Activated gamma-delta T cell treated with anti-CD3 and anti-CD28 coated beads, Interleukin-2, amount 50 U/mL, for 16 hours (primary cell): ENCODE data around the gene STK11IP.
"Not testable (repeated sequence)": the region's sequence is repeated elsewhere in the genome, so short reads cannot be mapped to it uniquely, and the experiment has no call there.

Experiments
- DNase-seq: peaks from one replicate; pipeline ENCODE4 v3.0.0-alpha.2; 2020; ENCODE audit warnings: low read depth

Gene STK11IP

GRCh38 chr2:219634951-219635751, 37.5 kb downstream of the STK11IP start:
- no peak for DNase-seq

DNA sequence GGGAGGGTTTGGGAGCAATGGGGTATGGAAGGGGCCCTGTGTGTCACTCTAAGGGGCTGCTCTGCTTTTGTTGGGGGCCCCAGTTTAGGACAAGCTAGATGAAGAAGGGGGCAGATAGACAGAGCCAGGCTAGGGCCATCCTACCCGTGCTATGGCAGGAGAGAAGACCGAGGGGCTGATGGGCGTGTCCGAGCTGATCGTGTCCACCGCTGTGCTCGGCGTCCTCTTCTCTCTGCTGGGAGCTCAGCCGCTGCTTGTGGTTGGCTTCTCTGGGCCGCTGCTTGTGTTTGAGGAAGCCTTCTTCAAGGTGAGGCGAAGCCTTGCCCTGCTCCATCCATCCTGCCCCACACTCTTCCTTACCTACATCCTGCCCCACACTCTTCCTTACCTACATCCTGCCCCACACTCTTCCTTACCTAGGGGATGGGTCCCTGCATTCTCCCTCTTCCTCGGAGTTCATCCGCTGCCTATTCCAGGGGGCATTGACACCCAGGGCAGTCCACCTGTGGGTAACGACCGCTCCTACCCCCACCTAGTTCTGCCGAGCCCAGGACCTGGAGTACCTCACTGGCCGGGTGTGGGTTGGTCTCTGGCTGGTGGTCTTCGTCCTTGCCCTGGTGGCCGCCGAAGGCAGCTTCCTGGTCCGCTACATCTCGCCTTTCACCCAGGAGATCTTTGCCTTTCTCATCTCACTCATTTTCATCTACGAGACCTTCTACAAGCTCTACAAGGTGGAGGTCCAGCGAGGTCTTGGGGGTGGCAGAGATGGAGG, 38.7 kb downstream of the STK11IP start:
- no peak for DNase-seq

DNA sequence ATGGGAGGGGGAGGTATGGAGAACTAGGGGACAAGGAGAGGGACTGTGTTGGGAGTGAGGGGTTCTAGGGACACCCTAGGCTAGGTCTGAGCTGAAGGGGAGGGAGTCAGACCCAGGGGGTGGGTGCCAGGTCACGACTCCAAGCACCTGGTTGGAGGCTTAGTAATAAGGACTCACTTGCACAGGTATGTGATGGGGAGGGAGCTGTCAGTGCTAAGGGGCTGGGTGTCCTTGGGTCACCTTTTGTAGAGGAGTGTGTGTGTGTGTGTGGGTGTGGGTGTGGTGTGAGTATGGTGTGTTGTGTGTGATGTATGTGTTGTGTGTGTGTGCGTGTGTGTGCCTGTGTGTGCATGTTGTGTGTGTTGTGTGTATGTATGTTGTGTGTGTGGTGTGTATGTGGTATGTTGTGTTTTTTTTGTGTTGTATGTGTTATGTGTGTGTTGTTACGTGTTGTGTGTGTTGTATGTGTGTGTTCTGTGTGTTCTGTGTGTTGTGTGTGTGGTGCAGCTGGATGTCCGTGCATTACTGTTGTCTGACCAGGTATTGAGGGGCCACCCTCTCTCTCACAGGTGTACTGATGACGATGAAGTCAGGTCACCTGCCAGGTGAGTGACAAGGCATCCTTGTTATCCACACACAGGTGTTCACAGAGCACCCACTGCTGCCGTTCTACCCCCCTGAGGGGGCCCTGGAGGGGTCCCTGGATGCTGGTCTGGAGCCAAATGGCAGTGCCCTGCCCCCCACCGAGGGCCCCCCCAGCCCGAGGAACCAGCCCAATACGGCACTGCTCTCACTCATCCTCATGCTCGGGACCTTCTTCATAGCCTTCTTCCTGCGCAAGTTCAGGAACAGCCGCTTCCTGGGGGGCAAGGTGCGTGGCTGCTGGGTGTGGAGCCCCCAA, 39.5 kb downstream of the STK11IP start:
- DNase-seq, result no peak

DNA sequence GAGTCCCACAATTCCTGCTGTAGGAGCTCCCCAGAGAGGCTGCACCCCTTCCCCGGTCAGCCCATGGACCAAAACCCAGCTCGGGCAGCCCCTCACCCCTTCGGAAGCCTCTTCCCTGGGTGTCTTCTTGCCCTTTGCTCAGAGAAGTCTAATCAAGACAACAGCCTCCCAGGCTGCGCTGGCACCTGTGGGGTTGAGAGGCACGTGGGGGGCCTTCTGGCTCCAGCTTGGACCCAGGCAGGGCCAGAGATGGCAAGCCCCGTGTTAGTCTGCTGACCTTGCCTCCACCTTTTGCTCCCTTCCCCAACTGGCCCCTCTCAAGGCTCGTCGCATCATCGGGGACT, 40.2 kb downstream of the STK11IP start:
- DNase-seq, result no peak

GRCh38 chr2:219638217-219638947, 40.7 kb downstream of the STK11IP start:
- DNase-seq, result no peak

DNA sequence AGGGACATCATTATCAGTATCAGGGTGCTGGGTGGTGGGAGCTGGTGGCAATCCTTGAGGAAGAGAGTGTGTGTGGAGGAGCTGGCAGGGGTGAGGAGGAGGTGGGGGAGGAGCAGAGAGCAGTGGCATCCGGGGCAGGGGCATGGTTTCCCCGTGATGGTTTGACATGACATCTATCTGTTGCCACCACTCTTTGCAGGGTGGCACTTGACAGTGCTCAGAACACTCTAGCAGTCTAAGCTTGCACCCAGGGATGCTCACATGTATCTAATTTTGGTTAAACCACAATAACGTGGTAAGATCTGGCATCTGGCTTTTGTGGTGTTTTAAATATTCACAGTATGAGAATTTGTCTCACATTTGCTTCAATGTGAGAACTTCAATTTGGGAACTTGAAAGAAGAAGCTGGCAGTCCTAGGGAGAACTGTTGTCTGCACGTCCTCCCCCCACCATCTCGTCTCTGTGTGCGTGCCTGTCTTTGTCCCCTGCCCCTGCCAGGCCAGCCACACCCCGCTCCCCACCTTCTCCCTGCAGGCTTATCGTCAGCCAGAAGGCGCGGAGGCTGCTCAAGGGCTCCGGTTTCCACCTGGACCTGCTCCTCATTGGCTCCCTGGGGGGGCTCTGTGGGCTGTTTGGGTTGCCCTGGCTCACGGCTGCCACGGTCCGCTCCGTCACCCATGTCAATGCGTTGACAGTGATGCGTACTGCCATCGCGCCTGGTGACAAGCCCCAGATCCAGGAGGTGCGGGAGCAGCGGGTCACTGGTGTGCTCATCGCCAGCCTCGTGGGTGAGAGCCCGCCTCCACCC, 41.5 kb downstream of the STK11IP start:
- no peak for DNase-seq

- no peak for DNase-seq
Measured at GRCh38 chr2:219641390-219642068, 43.9 kb downstream of the STK11IP start.

DNA sequence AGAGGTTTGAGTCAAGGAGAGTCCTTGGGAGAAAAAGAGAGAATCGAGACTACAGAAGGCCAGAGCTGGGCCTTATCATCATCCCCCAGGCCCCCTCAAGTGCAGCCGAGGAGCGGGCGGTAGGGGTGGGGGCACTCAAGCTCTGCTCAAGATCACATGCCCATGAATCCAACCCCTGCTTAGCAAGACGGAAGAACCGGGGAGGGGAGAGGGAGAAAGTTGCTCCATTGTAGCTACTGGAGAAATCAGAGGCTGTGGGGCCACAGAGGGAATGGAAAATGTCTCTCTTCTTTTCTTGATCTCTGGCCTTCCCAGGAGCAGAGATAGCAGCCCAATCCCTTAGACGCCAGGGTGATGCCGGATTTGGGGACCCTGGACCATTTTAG, 44.4 kb downstream of the STK11IP start:
- DNase-seq, result no peak

GRCh38 chr2:219642465-219643083, 44.9 kb downstream of the STK11IP start:
- DNase-seq, result peak; percentile 84

DNA sequence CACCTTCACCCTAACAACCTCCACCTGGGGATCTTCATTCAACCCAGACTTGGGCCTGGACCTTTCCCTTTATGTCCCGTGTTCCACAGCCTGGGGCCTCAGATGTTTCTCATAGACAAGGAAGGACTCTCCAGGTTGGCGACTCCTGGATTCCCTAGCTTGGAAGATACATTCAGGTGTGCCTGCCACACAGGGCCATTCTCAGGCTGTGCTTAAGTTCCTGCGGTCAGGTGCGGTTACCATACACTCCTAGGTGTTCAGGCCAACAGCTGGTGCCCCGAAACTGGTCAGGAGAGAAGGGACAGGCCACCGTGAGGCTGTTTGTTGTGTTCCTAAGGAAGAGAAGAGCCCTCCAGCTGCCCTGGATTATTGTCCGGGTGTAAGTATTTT, 45.4 kb downstream of the STK11IP start:
- DNase-seq, result no peak

- no peak for DNase-seq
Measured at GRCh38 chr2:219643788-219644398, 46.2 kb downstream of the STK11IP start.

- no peak for DNase-seq
Measured at GRCh38 chr2:219644801-219645480, 47.3 kb downstream of the STK11IP start.

DNA sequence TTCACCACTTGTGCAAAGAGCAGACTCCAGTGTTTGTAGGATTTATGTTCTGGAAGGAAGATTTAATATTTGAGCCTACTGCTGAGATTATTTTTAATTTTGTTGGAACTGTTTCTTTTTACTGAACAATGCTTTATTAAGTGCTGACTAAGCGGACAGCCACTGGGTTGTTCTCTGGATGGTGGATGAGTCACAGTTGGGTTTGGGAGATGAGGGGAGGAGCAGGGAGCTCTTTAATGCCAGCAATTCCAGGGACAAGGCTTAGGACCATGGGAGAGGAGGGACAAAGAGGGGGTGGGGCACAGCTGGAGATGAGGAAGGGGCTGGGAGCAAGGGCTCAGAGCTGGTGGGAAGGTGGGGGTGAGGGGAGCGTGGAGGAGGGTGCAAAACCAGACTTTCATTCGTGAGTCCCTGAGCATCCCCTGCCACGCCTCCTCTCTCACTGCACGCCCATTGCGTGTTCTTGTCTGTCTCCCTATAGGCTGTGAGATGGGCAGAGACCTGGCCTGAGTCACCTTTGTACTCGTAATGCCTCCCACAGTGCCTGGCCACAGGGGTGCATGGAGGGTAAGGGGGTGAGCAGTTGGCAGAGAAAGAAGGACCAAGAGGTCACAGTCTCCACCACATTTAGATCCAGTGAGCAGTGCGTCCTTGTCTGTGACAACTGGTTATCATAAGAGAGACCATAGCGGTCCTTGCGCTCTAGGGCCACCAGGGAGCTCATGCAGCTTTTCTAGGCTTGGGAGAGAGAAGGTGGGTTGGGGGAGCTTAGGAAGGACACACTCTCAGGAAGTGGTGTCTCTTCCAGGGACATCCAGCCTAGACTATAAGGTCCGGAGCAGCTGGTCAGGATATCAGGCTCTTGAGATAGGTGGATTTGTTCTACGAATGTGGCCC, 48.2 kb downstream of the STK11IP start:
- no peak for DNase-seq

DNA sequence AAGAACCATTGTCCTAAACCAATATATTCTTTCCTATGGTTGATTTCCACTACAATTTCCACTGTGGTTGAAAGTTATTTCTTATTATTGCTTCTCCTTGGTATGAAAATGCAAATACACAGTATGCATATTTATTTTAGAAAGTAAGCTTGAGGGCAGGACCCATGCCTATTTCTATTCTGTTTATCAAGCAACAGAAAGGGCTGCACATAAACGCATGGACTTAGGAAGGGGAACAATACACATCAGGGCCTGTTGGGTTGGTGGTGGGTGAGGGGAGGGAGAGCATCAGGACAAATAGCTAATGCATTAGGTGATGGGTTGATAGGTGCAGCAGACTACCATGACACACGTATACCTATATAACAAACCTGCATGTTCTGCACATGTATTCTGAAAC, 50.5 kb downstream of the STK11IP start:
- DNase-seq, result no peak

DNA sequence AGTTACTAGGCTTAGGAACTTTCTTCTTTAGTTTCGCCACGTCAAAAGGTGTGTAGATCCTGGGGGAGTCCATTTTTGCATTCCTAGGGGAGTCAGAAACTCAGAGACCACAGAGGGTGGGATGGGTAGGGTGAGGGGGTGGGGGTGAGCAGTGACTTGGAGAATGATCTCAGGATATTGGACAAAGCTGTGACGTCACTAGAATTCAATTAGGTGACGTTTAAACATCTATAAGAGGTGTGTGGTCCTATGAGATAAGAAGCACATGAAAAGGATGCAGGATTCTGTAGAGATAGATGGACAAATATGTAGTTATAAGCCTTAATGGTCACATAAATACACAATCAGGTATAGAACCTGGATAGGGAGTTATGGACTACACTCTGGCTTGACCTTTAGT, 51.3 kb downstream of the STK11IP start:
- DNase-seq, result no peak

- no peak for DNase-seq
Measured at GRCh38 chr2:219650426-219651248, 53.0 kb downstream of the STK11IP start.

- not testable (repeated sequence) for DNase-seq
Measured at GRCh38 chr2:219651656-219652055, 54.0 kb downstream of the STK11IP start.
